Thyroid gland (tissue), 4 donors: Measurements from ENCODE around the gene NOP56. TPM values are rescaled to one million over a fixed set of nuclear protein-coding genes. Genes with fewer than 3 reads are reported as not detected.

Experiments used
- DNase-seq, 2 donors: peaks; one replicate each; pipeline ENCODE4 v3.0.0-alpha.2; 2019
- H3K27ac ChIP-seq, 3 donors: fragments of 200-600 bp; sonication (generic); 1 replicate in 2 of 3; 2 replicates in 1 of 3; pipeline ENCODE4 v1.5.1; 2016 to 2019; ENCODE audit warnings: mild to moderate bottlenecking in 1 of 3, moderate library complexity in 1 of 3
- H3K27me3 ChIP-seq: fragments of 200-600 bp; sonication (generic); one replicate; pipeline ENCODE4 v1.5.1; 2019
- H3K36me3 ChIP-seq, 2 donors: fragments of 200-600 bp; sonication (generic); one replicate each; pipeline ENCODE4 v1.5.1; 2016 to 2019
- H3K4me1 ChIP-seq, 2 donors: fragments of 200-600 bp; sonication (generic); one replicate each; pipeline ENCODE4 v1.5.1; 2017 to 2019
- H3K4me3 ChIP-seq, 3 donors: fragments of 200-600 bp; sonication (generic); replicated peaks in 1 of 3; 1 replicate in 2 of 3; 2 replicates in 1 of 3; pipeline ENCODE4 v1.5.1; 2016; ENCODE audit warnings: mild to moderate bottlenecking in 1 of 3
- H3K9me3 ChIP-seq: fragments of 200-600 bp; sonication (generic); one replicate; pipeline ENCODE4 v1.5.1; 2017
- CTCF ChIP-seq, 6 experiments: fragments of 200-600 bp in 3 of 6; fragments of 450-650 bp in 3 of 6; sonication (generic) in 3 of 6; IDR thresholded peaks; one replicate each; pipeline ENCODE4 v1.5.1; 2016 to 2019; ENCODE audit warnings: antibody characterized with exemption in 6 of 6, mild to moderate bottlenecking in 2 of 6, inconsistent platforms in 1 of 6, moderate library complexity in 1 of 6
- POLR2A ChIP-seq, 2 donors: fragments of 450-650 bp; IDR thresholded peaks; one replicate each; pipeline ENCODE4 v1.6.1; 2017; ENCODE audit warnings: antibody characterized with exemption in 2 of 2, mild to moderate bottlenecking in 2 of 2, moderate library complexity in 1 of 2
- WGBS, 2 donors: methylation state at CpG; one replicate each; pipeline ENCODE4 v1.1.5; 2017; 5-methylcytosine and 5-hydroxymethylcytosine counted together
- intact Hi-C: fragments of 100-400 bp; cut with DNase I; formaldehyde crosslinking; loops from one replicate; pipeline ENCODE4 v1.15.1; 2023
- total RNA-seq, 4 donors: library from RNA; depleted of rRNA; stranded (reverse); fragments of >200 nt; gene quantifications; one replicate each; pipeline ENCODE4 v1.2.3, GENCODE V29; 2016

NOP56 gene
- total RNA-seq, 4 donors from 2014 or later = 46.8 to 85.9 (median 64.1) TPM

- no peak overlapping the region for H3K4me3 ChIP-seq
- DNase-seq = no peak
- H3K36me3 ChIP-seq = no peaks in the 10 kb centered on the region
- no peak overlapping the region for H3K27ac ChIP-seq
- H3K4me1 ChIP-seq = no peaks in the 10 kb centered on the region
- 77 to 94% methylated on average over 16 of the region's 16 CpGs for WGBS, 2 donors
- no peaks in the 10 kb centered on the region for H3K9me3 ChIP-seq
- no peaks in the 10 kb centered on the region for H3K27me3 ChIP-seq
- TF ChIP-seq CTCF (IDR thresholded peaks at IDR 0.05) = no peak
- TF ChIP-seq POLR2A (IDR thresholded peaks at IDR 0.05) = no peak
- intact Hi-C loops = no loop called here
These were observed 35.2 kb upstream of the NOP56 start for GRCh38 chr20:2617099-2617714.

DNA sequence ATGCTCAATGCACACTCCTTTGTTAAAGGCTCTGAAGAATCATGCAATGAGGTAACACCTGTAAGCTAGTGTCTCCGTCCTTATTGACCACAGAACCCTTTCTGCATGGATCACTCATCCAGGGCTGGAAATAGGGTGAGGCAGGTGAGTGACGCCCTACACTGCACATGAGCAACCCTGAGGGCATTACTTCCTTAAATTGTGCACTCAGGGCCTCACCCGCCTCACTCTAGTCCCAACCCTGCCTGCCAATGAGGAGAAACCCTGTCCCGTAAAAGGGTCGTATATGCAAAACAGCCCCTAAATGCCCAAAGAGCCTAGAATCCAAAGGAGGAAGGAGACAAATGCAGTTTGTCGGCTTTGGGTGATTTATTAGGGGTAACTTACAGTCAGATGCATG is 33.6 kb upstream of the NOP56 start:
- Histone ChIP-seq H3K4me1 (no peaks in the 10 kb centered on the region), H3K4me3 (no peak overlapping the region), H3K27me3 (no peaks in the 10 kb centered on the region), H3K9me3 (no peaks in the 10 kb centered on the region), H3K36me3 (no peaks in the 10 kb centered on the region), H3K27ac (no peak overlapping the region)
- no peak for DNase-seq
- intact Hi-C loops = no loop called here
- WGBS, 2 donors = 82 to 90% methylated on average over 6 of the region's 6 CpGs
- TF ChIP-seq CTCF (IDR thresholded peaks at IDR 0.05) (no peak), POLR2A (IDR thresholded peaks at IDR 0.05) (no peak)

DNA sequence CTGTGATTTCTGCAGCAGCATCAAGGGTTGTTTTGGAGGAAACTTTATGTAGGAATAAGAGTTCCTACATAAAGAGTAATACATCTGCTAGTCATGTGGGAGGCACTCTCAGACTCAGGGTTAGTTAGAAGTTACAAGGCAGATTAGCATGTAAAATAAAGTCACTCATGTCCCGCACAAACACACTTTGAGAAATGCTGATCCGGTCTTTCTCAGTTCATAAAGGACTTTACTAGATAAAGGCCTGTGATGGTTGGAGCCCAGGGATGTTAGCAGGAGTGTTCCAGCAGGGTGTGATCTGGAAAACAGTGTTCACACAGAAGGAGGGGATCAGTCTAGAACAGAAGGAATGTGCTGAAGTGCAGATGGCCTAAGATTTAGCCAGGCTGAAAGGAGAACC is 33.1 kb upstream of the NOP56 start:
- 48 to 71% methylated on average over 2 of the region's 2 CpGs for WGBS, 2 donors
- no peak for DNase-seq
- Histone ChIP-seq H3K27ac (no peak overlapping the region), H3K4me1 (no peaks in the 10 kb centered on the region), H3K36me3 (no peaks in the 10 kb centered on the region), H3K27me3 (no peaks in the 10 kb centered on the region), H3K9me3 (no peaks in the 10 kb centered on the region), H3K4me3 (no peak overlapping the region)
- TF ChIP-seq CTCF (IDR thresholded peaks at IDR 0.05) = no peak
- TF ChIP-seq POLR2A (IDR thresholded peaks at IDR 0.05) = no peak
- intact Hi-C loops = no loop called here

DNA sequence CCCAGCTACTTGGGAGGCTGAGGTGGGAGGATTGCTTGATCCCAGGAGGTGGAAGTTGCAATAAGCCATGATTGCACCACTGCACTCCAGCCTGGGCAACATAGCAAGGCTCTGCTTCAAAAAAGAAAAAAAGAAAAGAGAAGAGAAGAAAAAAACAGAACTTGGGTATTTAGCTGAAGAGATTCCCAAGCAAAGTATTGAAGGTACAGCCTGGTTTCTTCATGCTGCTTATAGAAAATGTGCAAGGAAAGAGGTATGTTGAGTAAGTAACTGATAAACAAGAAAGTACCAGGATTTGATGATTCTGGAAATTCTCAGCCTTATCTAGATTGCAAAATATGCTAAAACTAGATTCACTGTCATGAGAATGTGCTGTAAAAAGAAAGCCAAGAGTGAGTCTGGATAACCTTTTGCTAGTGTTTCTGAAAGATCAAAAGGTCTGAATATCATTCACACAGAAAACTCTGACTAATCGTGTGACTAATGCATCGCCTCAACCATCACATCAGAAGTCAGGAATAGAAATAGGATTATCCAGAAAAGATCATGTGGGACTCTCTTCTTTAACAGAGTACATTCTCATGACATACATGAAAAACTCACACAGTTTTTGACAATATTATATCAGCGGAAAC is 32.4 kb upstream of the NOP56 start:
- Histone ChIP-seq H3K9me3 (no peaks in the 10 kb centered on the region), H3K36me3 (no peaks in the 10 kb centered on the region), H3K27me3 (no peaks in the 10 kb centered on the region), H3K4me3 (no peak overlapping the region), H3K27ac (no peak overlapping the region), H3K4me1 (no peaks in the 10 kb centered on the region)
- TF ChIP-seq CTCF (IDR thresholded peaks at IDR 0.05) (no peak), POLR2A (IDR thresholded peaks at IDR 0.05) (no peak)
- intact Hi-C loops = no loop called here
- DNase-seq = no peak
- WGBS, 2 donors = 93 to 96% methylated on average over 3 of the region's 3 CpGs

- Histone ChIP-seq H3K27me3 (no peaks in the 10 kb centered on the region), H3K4me3 (no peak overlapping the region), H3K9me3 (no peaks in the 10 kb centered on the region), H3K36me3 (no peaks in the 10 kb centered on the region), H3K4me1 (no peaks in the 10 kb centered on the region), H3K27ac (no peak overlapping the region)
- intact Hi-C loops = no loop called here
- DNase-seq = no peak
- 67 to 86% methylated on average over 4 of the region's 4 CpGs for WGBS, 2 donors
- TF ChIP-seq CTCF (IDR thresholded peaks at IDR 0.05) (no peak), POLR2A (IDR thresholded peaks at IDR 0.05) (no peak)
These were observed 28.2 kb upstream of the NOP56 start for GRCh38 chr20:2624190-2624589.
